Measurements from ENCODE around the gene SESN3.

- TF ChIP-seq, protein P1, sequence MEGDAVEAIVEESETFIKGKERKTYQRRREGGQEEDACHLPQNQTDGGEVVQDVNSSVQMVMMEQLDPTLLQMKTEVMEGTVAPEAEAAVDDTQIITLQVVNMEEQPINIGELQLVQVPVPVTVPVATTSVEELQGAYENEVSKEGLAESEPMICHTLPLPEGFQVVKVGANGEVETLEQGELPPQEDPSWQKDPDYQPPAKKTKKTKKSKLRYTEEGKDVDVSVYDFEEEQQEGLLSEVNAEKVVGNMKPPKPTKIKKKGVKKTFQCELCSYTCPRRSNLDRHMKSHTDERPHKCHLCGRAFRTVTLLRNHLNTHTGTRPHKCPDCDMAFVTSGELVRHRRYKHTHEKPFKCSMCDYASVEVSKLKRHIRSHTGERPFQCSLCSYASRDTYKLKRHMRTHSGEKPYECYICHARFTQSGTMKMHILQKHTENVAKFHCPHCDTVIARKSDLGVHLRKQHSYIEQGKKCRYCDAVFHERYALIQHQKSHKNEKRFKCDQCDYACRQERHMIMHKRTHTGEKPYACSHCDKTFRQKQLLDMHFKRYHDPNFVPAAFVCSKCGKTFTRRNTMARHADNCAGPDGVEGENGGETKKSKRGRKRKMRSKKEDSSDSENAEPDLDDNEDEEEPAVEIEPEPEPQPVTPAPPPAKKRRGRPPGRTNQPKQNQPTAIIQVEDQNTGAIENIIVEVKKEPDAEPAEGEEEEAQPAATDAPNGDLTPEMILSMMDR (conservative IDR thresholded peaks at IDR 0.05; ENCODE audit: low read depth, low read length) = no peak
- TF ChIP-seq EZH2 (IDR thresholded peaks at IDR 0.05; ENCODE audit: low read length, unreplicated experiment) = no peak
Measured at GRCh38 chr11:95253141-95253540, 22.1 kb upstream of the SESN3 start.

Measured in PC-3 (cell line).